ENCODE results near the gene FBXO2.

DNA sequence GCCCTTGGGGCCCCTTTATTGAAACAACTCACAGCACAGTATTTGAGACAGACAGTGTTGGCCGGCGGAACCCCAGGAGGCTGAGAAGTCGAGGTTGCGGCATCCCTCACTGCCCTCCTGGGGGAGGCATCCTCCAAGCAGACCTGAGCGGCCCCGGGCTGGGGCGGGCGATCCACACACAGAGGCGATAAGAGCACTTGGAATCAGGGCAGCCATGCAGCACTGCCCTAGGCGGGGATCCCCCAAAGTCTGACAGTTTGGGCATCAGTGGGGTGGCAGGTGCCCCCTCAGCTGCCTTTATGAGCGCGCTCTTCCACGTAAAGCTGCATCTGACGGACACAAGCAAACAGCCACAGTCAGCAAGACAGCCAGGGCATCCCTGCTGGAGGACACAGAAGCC lies 20.3 kb upstream of the FBXO2 start:
- TF ChIP-seq, protein P1, sequence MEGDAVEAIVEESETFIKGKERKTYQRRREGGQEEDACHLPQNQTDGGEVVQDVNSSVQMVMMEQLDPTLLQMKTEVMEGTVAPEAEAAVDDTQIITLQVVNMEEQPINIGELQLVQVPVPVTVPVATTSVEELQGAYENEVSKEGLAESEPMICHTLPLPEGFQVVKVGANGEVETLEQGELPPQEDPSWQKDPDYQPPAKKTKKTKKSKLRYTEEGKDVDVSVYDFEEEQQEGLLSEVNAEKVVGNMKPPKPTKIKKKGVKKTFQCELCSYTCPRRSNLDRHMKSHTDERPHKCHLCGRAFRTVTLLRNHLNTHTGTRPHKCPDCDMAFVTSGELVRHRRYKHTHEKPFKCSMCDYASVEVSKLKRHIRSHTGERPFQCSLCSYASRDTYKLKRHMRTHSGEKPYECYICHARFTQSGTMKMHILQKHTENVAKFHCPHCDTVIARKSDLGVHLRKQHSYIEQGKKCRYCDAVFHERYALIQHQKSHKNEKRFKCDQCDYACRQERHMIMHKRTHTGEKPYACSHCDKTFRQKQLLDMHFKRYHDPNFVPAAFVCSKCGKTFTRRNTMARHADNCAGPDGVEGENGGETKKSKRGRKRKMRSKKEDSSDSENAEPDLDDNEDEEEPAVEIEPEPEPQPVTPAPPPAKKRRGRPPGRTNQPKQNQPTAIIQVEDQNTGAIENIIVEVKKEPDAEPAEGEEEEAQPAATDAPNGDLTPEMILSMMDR (IDR thresholded peaks at IDR 0.05; ENCODE audit: borderline replicate concordance, extremely low read depth, low read length, poor library complexity, severe bottlenecking): no peak
- no peak for TF ChIP-seq EZH2 (IDR thresholded peaks at IDR 0.05; ENCODE audit: borderline replicate concordance, low read depth, low read length, severe bottlenecking)
